Ishikawa (cell line): ENCODE data around the gene BEND6.

ENCODE experiments used
- CEBPB ChIP-seq: IDR thresholded peaks from 2 replicates; pipeline ENCODE4 v1.6.1; 2012
- CREB1 ChIP-seq: IDR thresholded peaks from 2 replicates; pipeline ENCODE4 v1.6.1; 2012; ENCODE audit warnings: low read depth
- EGR1 ChIP-seq: IDR thresholded peaks from 2 replicates; pipeline ENCODE4 v1.6.1; 2012
- EP300 ChIP-seq: IDR thresholded peaks from 2 replicates; pipeline ENCODE4 v1.6.1; 2012; ENCODE audit warnings: borderline replicate concordance
- FOXM1 ChIP-seq: IDR thresholded peaks from 2 replicates; pipeline ENCODE4 v1.6.1; 2012; ENCODE audit warnings: low read depth, borderline replicate concordance
- MAX ChIP-seq: IDR thresholded peaks from 2 replicates; pipeline ENCODE4 v1.6.1; 2012
- NFIC ChIP-seq: IDR thresholded peaks from 2 replicates; pipeline ENCODE4 v1.6.1; 2012
- RAD21 ChIP-seq: IDR thresholded peaks from 2 replicates; pipeline ENCODE4 v1.6.1; 2012; ENCODE audit warnings: low read depth
- REST ChIP-seq: IDR thresholded peaks from 2 replicates; pipeline ENCODE4 v1.6.1; 2012; ENCODE audit warnings: low read depth, mild to moderate bottlenecking
- TAF1 ChIP-seq: IDR thresholded peaks from 2 replicates; pipeline ENCODE4 v1.6.1; 2012; ENCODE audit warnings: low read depth, mild to moderate bottlenecking
- TCF12 ChIP-seq: IDR thresholded peaks from 2 replicates; pipeline ENCODE4 v1.6.1; 2012; ENCODE audit warnings: low read depth
- TEAD4 ChIP-seq: IDR thresholded peaks from 2 replicates; pipeline ENCODE4 v1.6.1; 2012
- YY1 ChIP-seq: IDR thresholded peaks from 2 replicates; pipeline ENCODE4 v1.6.1; 2012; ENCODE audit warnings: low read depth
- ZBTB7A ChIP-seq: IDR thresholded peaks from 2 replicates; pipeline ENCODE4 v1.6.1; 2012; ENCODE audit warnings: low read depth
- TF ChIP-seq, protein P1 (sequence below): IDR thresholded peaks from 2 replicates; pipeline ENCODE4 v1.6.1; 2012

Gene BEND6

DNA sequence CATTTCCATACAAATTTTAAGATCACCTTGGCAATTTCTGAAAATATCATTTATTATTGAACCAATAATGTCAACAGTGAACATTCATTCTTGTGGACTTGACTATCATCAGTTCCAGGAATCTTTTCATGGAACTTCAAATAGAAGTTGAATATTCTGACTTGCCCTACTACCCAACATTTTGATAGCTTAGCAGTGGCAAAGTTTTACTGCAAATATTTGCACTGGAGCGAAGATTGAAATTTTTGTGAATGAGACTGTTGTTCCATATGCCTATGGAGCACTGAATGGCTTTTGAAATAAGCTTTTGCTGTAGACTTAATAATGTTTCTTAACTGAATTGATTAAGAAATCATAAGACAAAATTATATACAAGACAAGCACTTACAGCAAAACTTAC lies 23.6 kb downstream of the BEND6 start:
- no peak for TF ChIP-seq CREB1
- no peak for TF ChIP-seq NFIC
- TF ChIP-seq MAX = no peak
- TF ChIP-seq RAD21 = no peak
- TF ChIP-seq CEBPB = no peak
- TF ChIP-seq ZBTB7A = no peak
- TF ChIP-seq TCF12 = no peak
- TF ChIP-seq FOXM1 = no peak
- TF ChIP-seq, protein P1, sequence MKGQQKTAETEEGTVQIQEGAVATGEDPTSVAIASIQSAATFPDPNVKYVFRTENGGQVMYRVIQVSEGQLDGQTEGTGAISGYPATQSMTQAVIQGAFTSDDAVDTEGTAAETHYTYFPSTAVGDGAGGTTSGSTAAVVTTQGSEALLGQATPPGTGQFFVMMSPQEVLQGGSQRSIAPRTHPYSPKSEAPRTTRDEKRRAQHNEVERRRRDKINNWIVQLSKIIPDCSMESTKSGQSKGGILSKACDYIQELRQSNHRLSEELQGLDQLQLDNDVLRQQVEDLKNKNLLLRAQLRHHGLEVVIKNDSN = no peak
- no peak for TF ChIP-seq REST
- no peak for TF ChIP-seq EP300

GRCh38 chr6:56984361-56984760 lies 29.5 kb downstream of the BEND6 start:
- TF ChIP-seq EP300 = no peak

GRCh38 chr6:56984884-56985283 lies 30.0 kb downstream of the BEND6 start:
- no peak for TF ChIP-seq EGR1
- no peak for TF ChIP-seq RAD21
- no peak for TF ChIP-seq TAF1
- no peak for TF ChIP-seq MAX
- TF ChIP-seq ZBTB7A = no peak
- TF ChIP-seq YY1 = no peak
- TF ChIP-seq NFIC = no peak
- TF ChIP-seq TCF12 = no peak
- TF ChIP-seq EP300 = no peak

DNA sequence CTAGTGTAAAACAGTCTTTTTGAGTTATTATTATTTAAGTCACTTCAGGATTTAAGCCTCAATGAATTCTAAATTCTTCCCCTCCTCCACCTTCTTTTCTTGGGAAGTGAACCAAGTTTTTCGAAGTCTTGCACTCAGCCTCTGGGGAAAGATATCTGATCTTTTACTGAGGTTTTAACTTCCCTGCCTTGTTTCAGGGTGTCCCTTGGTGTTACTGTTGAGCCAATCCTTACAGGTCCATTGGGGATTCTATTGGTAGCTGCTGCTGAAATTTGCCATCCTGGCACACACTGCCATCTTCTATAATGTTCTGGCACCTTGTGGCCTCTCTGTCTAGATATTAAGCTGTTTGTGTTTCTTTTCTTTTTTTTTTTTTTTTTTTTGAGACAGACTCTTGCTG lies 31.7 kb downstream of the BEND6 start:
- TF ChIP-seq ZBTB7A (no peak), TAF1 (no peak), CREB1 (no peak), REST (no peak), EP300 (no peak)

GRCh38 chr6:56988145-56988544 lies 33.2 kb downstream of the BEND6 start:
- no peak for TF ChIP-seq EGR1
- TF ChIP-seq REST = no peak
- no peak for TF ChIP-seq YY1
- TF ChIP-seq TCF12 = no peak

DNA sequence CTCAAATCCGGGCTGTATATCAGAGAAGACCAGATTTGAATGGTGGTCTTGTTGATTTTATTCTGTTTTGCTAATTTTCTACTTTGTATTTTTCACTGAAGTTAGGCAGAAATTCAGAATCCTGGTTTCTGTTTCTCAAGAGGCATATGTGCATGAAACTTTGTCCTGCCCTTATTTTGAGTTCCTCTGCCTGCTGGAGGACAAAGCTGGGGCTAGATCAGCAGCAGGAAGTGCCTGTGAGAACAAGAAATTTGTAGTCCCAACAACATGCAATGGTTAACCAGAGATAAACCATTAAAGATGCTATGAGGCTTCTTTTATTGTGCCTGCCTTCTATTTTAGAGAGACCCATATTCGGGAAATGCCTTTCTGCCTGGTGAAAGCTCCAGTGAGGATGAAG lies 37.1 kb downstream of the BEND6 start:
- TF ChIP-seq EP300 = no peak
- TF ChIP-seq FOXM1 = no peak
- TF ChIP-seq CEBPB = no peak
- TF ChIP-seq TCF12 = no peak
- TF ChIP-seq RAD21 = no peak
- no peak for TF ChIP-seq ZBTB7A
- TF ChIP-seq EGR1 = no peak
- no peak for TF ChIP-seq TEAD4
- TF ChIP-seq REST = no peak
- TF ChIP-seq MAX = no peak
